Stimulated activated CD4-positive, alpha-beta T cell treated with anti-CD3 and anti-CD28 coated beads, Interleukin-1b, Interleukin-23, amount 100 ng/mL, for 4 hours (primary cell): ENCODE results near the gene SMIM35.
"Not testable (repeated sequence)": the region's sequence is repeated elsewhere in the genome, so short reads cannot be mapped to it uniquely, and the experiment has no call there.

Experiments
- DNase-seq, 2 donors: peaks; one replicate each; pipeline ENCODE4 v3.0.0-alpha.2; 2020; ENCODE audit warnings: low read depth in 2 of 2

SMIM35 gene

GRCh38 chr11:118042141-118042540 is 44.6 kb downstream of the SMIM35 start:
- DNase-seq, result no peak

DNA sequence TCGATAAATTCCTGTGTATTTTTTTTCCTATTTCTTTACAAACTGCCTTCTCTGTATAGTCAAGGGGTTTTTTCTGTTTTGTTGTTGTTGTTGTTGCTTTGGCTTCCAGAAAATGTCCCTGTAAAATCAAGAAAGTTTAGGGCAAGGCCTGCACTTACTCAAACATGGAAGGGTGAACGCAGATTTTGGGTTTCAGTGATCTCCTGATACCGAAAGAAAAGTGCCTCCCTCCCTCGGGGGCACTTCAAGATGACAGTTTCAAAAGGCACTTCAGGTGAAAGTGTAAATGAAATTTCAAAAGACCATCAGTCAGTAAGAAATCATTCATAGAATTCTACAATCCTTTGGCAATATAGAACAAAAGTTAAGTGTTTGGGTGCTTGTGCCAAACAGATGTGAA is 53.3 kb downstream of the SMIM35 start:
- DNase-seq, result no peak

DNA sequence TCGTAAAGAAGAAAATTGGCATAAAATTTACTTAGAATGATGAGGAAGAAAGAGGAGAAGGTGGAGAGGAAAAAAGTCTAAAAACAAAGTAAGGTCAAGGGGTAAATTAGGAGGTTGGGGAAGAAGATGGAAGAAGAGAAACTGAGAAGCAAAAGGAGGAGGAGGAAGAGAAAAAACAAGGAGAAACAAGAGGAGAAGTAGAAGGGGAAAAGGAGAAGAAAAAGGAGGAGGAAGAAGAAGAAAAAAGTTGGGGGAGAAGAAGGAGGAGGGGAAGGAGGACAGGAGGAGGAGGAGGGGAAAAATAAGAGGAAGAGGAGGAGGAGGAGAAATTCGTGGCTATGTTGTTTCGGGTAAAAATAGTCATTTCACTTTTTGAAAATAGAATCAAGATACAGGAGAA is 58.1 kb downstream of the SMIM35 start:
- no peak for DNase-seq

- DNase-seq, result no peak
Observed at GRCh38 chr11:118027694-118028093, 59.1 kb downstream of the SMIM35 start.

DNA sequence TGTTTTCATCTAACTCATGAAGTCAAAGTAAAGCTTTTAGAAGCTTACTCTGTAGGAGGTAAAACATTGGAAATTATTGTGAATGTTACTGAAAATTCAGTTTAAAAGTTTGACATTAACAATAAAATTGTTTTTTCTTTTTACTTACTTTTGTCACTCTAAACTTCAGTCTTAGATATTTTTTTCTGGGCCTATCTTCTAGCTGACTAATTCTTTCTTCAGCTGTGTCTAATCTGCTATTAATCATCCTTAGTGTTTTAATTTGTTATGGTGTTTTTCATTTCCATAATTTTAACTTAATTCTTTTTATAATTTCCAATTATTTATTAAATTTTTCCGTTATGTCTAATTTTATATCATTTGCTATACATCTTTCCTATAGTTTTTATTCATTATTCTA is 65.6 kb downstream of the SMIM35 start:
- DNase-seq, result no peak

GRCh38 chr11:118018401-118018800 is 68.4 kb downstream of the SMIM35 start:
- DNase-seq, result no peak

DNA sequence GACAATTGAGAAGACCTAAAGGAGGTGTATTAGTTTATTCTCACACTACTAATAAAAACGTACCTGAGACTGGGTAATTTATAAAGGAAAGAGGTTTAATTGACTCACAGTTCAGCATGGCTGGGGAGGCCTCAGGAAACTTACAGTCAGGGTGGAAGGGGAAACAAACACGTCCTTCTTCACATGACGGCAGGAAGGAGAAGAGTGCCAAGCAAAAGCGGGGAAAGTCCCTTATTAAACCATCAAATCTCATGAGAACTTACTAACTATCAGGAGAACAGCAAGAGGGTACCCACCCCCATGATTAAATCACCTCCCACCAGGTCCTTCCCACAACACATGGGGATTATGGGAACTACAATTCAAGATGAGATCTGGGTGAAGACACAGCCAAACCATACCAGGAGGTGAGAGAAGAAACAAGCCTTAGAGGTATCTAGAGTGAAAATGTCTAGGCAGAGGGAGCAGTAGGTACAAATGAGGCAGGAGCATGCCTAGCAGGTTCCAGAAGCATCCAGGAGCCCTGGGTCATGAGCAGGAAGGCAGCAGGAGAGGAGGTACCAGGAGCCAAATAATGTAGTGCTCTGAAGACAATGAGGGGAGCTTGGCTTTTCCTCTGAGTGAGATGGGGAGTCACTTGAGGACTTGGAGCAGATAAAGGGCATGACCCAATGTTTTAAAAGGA is 69.0 kb downstream of the SMIM35 start:
- no peak for DNase-seq

GRCh38 chr11:118017111-118017510 is 69.7 kb downstream of the SMIM35 start:
- no peak for DNase-seq

GRCh38 chr11:118016104-118016503 is 70.7 kb downstream of the SMIM35 start:
- no peak for DNase-seq

DNA sequence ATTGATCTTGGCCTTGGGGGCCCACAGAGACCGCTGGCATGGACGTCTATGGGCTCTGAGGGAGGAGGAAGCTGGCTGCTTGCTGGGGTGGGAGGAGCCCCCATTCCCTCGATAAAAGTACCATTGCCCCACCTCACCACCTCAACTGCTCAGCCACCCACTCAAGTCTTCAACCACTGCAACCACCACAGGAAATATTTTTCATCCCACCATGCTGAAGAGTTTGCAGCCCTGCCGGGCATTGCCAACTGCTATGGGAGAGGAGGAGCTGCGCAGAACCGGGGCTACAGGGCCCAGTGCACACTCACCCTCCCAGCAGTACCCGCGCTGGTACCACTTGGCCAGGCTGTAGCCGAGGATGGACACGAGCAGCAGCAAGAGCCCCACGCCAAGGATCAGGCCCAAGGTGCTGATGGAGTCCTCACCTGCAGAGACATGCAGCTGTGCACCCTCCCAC is 71.3 kb downstream of the SMIM35 start:
- DNase-seq, result no peak

GRCh38 chr11:118014022-118014421 is 72.7 kb downstream of the SMIM35 start:
- DNase-seq, result no peak

GRCh38 chr11:118012083-118012669 is 74.6 kb downstream of the SMIM35 start:
- DNase-seq, result no peak

- DNase-seq, result no peak
Observed at GRCh38 chr11:118010738-118011461, 75.9 kb downstream of the SMIM35 start.

DNA sequence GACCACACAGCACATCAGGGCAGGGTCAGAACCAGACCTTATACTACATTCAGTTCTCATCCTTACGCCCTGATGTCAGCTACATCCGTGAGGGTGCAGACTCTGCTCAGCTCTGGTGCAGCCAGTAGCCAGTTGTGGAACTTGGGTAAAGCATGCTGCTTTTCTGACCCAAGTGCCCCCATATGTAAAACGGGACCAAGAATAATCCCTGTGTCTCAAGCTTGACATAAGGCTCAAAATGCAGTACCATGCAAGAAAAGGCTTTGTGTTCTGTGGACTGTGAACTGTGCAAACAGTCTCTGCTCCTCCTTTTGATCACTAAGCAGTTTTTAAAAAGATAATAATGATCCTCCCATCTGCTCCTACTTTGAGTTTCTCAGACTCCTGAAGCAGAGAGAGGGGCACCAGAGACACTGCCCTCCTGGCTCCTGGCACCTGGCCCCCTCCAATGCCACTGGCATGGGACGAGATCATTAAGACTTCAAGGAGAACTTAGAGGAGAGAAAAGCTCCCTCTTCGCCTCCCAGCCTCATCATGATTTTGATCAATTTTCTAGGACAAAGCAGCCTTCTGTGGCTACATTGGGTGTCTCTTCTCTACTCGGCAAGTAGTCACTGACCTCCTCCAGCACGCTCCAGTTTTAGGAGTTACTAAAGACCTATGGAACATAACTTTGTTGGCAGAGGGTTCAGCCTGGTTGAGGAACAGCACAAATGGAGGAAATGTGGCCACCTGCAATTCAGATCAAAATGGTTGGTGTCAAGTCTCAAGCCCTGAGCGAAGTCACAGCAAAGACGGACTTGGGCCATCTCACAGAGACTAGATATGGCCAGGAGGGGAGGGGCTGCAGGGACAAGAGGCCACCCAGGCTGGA is 76.7 kb downstream of the SMIM35 start:
- no peak for DNase-seq

GRCh38 chr11:118008271-118008911 is 78.4 kb downstream of the SMIM35 start:
- DNase-seq, result no peak

GRCh38 chr11:118007563-118008270 is 79.0 kb downstream of the SMIM35 start:
- DNase-seq, result not testable (repeated sequence)

DNA sequence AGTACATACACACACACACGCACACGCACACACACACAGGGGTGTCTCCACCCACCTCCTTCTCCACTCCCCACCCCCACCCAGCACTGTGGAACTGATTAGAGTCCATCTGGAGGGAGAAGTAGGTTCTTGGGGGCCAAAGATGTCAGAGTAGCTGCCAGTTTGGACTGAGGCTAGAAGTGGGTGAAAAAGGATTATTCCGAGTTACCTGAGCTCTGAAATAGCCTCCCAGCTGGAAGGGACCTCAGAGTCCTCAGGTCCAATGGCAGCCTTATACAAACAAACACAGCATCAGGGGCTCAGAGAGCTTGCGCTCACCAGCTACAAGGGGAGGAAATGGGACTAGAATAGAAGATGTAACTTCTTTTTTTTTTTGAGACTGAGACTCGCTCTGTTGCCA is 79.7 kb downstream of the SMIM35 start:
- no peak for DNase-seq

GRCh38 chr11:118006153-118006534 is 80.6 kb downstream of the SMIM35 start:
- DNase-seq, result no peak

- no peak for DNase-seq
Observed at GRCh38 chr11:118005224-118006152, 81.3 kb downstream of the SMIM35 start.
